K562 (cell line): Measurements from ENCODE around the gene C17orf75. TPM values are rescaled to one million over a fixed set of nuclear protein-coding genes. Genes with fewer than 3 reads are reported as not detected.
A peak's percentile ranks its signal among the peaks of the same experiment; 100 is the strongest.
"Not testable (repeated sequence)": the region's sequence is repeated elsewhere in the genome, so short reads cannot be mapped to it uniquely, and the experiment has no call there.

Experiments
- ATAC-seq: fragments of 200-7000 bp; cut with Tn5 transposase; 3 replicates; pipeline ENCODE4 v1.9.1; 2020; ENCODE audit warnings: moderate library complexity
- BruUV-seq: library from RNA; stranded (reverse); fragments of 400-500 nt; replicated peaks from 2 replicates; lab custom pipeline; 2021; lab: Mats Ljungman, UMichigan
- CTCF ChIA-PET: fragments of 300-600 bp; formaldehyde crosslinking; extraction: SDS; loops from one replicate; lab custom pipeline; 2021; ENCODE audit warnings: low intra/inter-chr PET ratio; lab: Yijun Ruan, JAX
- POLR2A ChIA-PET: fragments of 300-600, 350-650 bp; sonication (Branson Sonifier 250); formaldehyde crosslinking; extraction: SDS; loops from one replicate; lab custom pipeline; 2021; ENCODE audit warnings: antibody characterized with exemption, inconsistent platforms; lab: Yijun Ruan, JAX
- DNase-seq, 4 experiments: peaks; one replicate each; pipeline versions ENCODE4 v3.0.0 to v3.0.0-alpha.2; 2011 to 2018; ENCODE audit warnings: low spot score in 3 of 4, mixed read lengths in 3 of 4; ENCODE audit errors: extremely low read depth in 1 of 4
- FAIRE-seq: peaks from 2 replicates; lab custom pipeline; 2011; peaks lifted over from hg19 to GRCh38; lab: Jason Lieb, UNC
- H2AFZ ChIP-seq: 2 replicates; pipeline ENCODE4 v1.6.0; 2011; ENCODE audit warnings: low read depth, low read length, control low read depth, inconsistent platforms
- H3K27ac ChIP-seq: fragments of 200-600 bp; 3 replicates; pipeline ENCODE4 v1.8.0; 2011; ENCODE audit warnings: low read depth, mild to moderate bottlenecking, control low read depth, inconsistent platforms, low read length, moderate library complexity, mixed read lengths; ENCODE audit errors: extremely low read depth
- H3K27me3 ChIP-seq, 2 experiments: fragments of 300-600 bp in 1 of 2; 2 replicates in 1 of 2; 3 replicates in 1 of 2; pipeline versions ENCODE4 v1.6.0 to v1.8.0; 2011; ENCODE audit warnings: inconsistent platforms in 2 of 2, low read length in 2 of 2, mild to moderate bottlenecking in 1 of 2, mixed read lengths in 1 of 2, moderate library complexity in 1 of 2; ENCODE audit not compliant: control insufficient read depth in 2 of 2, insufficient read depth in 2 of 2
- H3K36me3 ChIP-seq: fragments of 300-600 bp; 3 replicates; pipeline ENCODE4 v1.8.0; 2011; ENCODE audit warnings: mild to moderate bottlenecking, low read length, inconsistent platforms; ENCODE audit not compliant: control insufficient read depth, insufficient read depth
- H3K4me1 ChIP-seq, 2 experiments: fragments of 200-600 bp in 1 of 2; replicated peaks in 1 of 2; 2 replicates in 1 of 2; 3 replicates in 1 of 2; pipeline versions ENCODE4 v1.5.1 to v1.8.0; 2011; ENCODE audit warnings: inconsistent platforms in 2 of 2, low read length in 2 of 2, mild to moderate bottlenecking in 1 of 2, mixed read lengths in 1 of 2, moderate library complexity in 1 of 2; ENCODE audit not compliant: control insufficient read depth in 2 of 2, insufficient read depth in 2 of 2
- H3K4me2 ChIP-seq: 2 replicates; pipeline ENCODE4 v1.6.1; 2011; ENCODE audit warnings: low read length, control low read depth, inconsistent platforms, mixed read lengths; ENCODE audit not compliant: insufficient read depth
- H3K4me3 ChIP-seq: fragments of 200-600 bp; sonication (generic), shearing (Covaris generic); 2 replicates; pipeline ENCODE4 v1.5.1; 2016; ENCODE audit warnings: control low read depth, inconsistent platforms
- H3K79me2 ChIP-seq: fragments of 200-600 bp; 3 replicates; pipeline ENCODE4 v1.8.0; 2011; ENCODE audit warnings: low read length, inconsistent platforms; ENCODE audit not compliant: control insufficient read depth, insufficient read depth
- H3K9ac ChIP-seq, 2 experiments: 2 replicates each; pipeline versions ENCODE4 v1.6.0 to v1.6.1; 2011; ENCODE audit warnings: low read depth in 2 of 2, low read length in 2 of 2, control low read depth in 1 of 2, inconsistent platforms in 1 of 2, mild to moderate bottlenecking in 1 of 2, mixed read lengths in 1 of 2; ENCODE audit not compliant: insufficient read depth in 1 of 2
- H3K9me1 ChIP-seq: one replicate; pipeline ENCODE4 v1.6.0; 2011; ENCODE audit warnings: inconsistent platforms, mild to moderate bottlenecking, low read length, moderate library complexity; ENCODE audit not compliant: control insufficient read depth, insufficient read depth
- H3K9me3 ChIP-seq: replicated peaks from 2 replicates; pipeline ENCODE4 v1.5.1; 2011; ENCODE audit warnings: low read depth, low read length, inconsistent platforms; ENCODE audit not compliant: control insufficient read depth, insufficient read depth
- H4K20me1 ChIP-seq: replicated peaks from 2 replicates; pipeline ENCODE4 v1.6.1; 2011; ENCODE audit warnings: low read length, inconsistent platforms, mixed read lengths; ENCODE audit not compliant: control insufficient read depth, insufficient read depth
- ETS2 ChIP-seq: IDR thresholded peaks from 2 replicates; pipeline ENCODE4 v1.6.1; 2016; ENCODE audit warnings: borderline replicate concordance, missing genetic modification characterization, mild to moderate bottlenecking, moderate library complexity, missing compliant biosample characterization; ENCODE audit not compliant: poor library complexity, severe bottlenecking
- ETV1 ChIP-seq: fragments of 450-650 bp; conservative IDR thresholded peaks from 2 replicates; pipeline ENCODE4 v1.6.1; 2016; ENCODE audit warnings: missing genetic modification characterization, control low read depth, low read depth, missing compliant biosample characterization
- FIP1L1 ChIP-seq: fragments of 200-400 bp; formaldehyde crosslinking; IDR thresholded peaks from 2 replicates; pipeline ENCODE4 v1.6.1; 2018; ENCODE audit warnings: mild to moderate bottlenecking, low read depth, low read length; ENCODE audit not compliant: poor library complexity, severe bottlenecking
- FOXK2 ChIP-seq, 2 experiments: fragments of 450-650 bp; IDR thresholded peaks in 1 of 2; conservative IDR thresholded peaks in 1 of 2; 2 replicates each; pipeline ENCODE4 v1.6.1; 2016; ENCODE audit warnings: low read depth in 2 of 2, mild to moderate bottlenecking in 1 of 2
- FOXP1 ChIP-seq: sonication (generic); formaldehyde crosslinking; IDR thresholded peaks from 2 replicates; pipeline ENCODE4 v1.8.0; 2022; ENCODE audit warnings: mild to moderate bottlenecking, missing genetic modification reagents
- NFE2 ChIP-seq: IDR thresholded peaks from 2 replicates; pipeline ENCODE4 v1.6.1; 2014; ENCODE audit warnings: antibody characterized with exemption, low read depth
- NR1H2 ChIP-seq: sonication (generic); formaldehyde crosslinking; IDR thresholded peaks from 2 replicates; pipeline ENCODE4 v1.4.0; 2020; ENCODE audit warnings: mild to moderate bottlenecking, missing genetic modification reagents
- NR3C1 ChIP-seq: sonication (generic); formaldehyde crosslinking; IDR thresholded peaks from 2 replicates; pipeline ENCODE4 v1.8.1; 2022; ENCODE audit warnings: missing genetic modification reagents
- RFX1 ChIP-seq: fragments of 450-650 bp; IDR thresholded peaks from 2 replicates; pipeline ENCODE4 v1.6.1; 2016; ENCODE audit warnings: mild to moderate bottlenecking, moderate library complexity
- RUNX1 ChIP-seq: sonication (generic); IDR thresholded peaks from 2 replicates; pipeline ENCODE4 v1.6.1; 2016; ENCODE audit warnings: antibody characterized with exemption, low read depth
- SREBF2 ChIP-seq: sonication (generic); formaldehyde crosslinking; IDR thresholded peaks from 2 replicates; pipeline ENCODE4 v1.4.0; 2020; ENCODE audit warnings: mild to moderate bottlenecking, missing genetic modification reagents
- ZBTB9 ChIP-seq: fragments of 450-650 bp; formaldehyde crosslinking; IDR thresholded peaks from 2 replicates; pipeline ENCODE4 v1.4.0; 2020; ENCODE audit warnings: mild to moderate bottlenecking, moderate library complexity
- ZNF408 ChIP-seq: fragments of 250-450 bp; sonication (Bioruptor Pico); IDR thresholded peaks from 2 replicates; pipeline ENCODE4 v1.4.0; 2020; ENCODE audit warnings: low read depth, mild to moderate bottlenecking, moderate library complexity
- ZNF644 ChIP-seq: fragments of 200-800 bp; sonication (Bioruptor generic); IDR thresholded peaks from 2 replicates; pipeline ENCODE4 v1.6.1; 2016; ENCODE audit warnings: low read depth, missing genetic modification characterization, missing compliant biosample characterization
- WGBS: fragments of 100-300 bp; shearing (Covaris generic); methylation state at CpG from one replicate; pipeline ENCODE4 v1.1.6; 2016; ENCODE audit warnings: low coverage, mixed read lengths; ENCODE audit not compliant: insufficient coverage; ENCODE audit errors: missing lambda C conversion rate; 5-methylcytosine and 5-hydroxymethylcytosine counted together
- in situ Hi-C: fragments of 300-500 bp; cut with MboI; formaldehyde crosslinking; loops from 4 replicates; pipeline ENCODE4 v1.15.0; 2018; ENCODE audit warnings: inconsistent platforms, mixed read lengths
- intact Hi-C: fragments of 100-400 bp; cut with micrococcal nuclease; formaldehyde crosslinking; loops from 2 replicates; pipeline ENCODE4 v1.14.2; 2022
- polyA plus RNA-seq, 8 experiments: library from polyadenylated mRNA; depleted of rRNA in 4 of 8; stranded (reverse) in 5 of 8; unstranded in 3 of 8; fragments of >200 nt; fragmentation: Nextera tagmentation in 2 of 8; fragmentation: Illumina TruSeq in 1 of 8; extraction: Ambion mirVana in 2 of 8; extraction: Trizol in 1 of 8; gene quantifications; 2 replicates each; pipeline versions ENCODE4 v1.2.1 to v1.2.3, GENCODE V29; 2011 to 2014; ENCODE audit warnings: inconsistent platforms in 1 of 8, missing spikeins in 1 of 8
- total RNA-seq, 7 experiments: library from RNA; depleted of rRNA in 6 of 7; stranded (reverse); fragments of >200 nt in 6 of 7; fragmentation: Illumina TruSeq in 2 of 7; extraction: Trizol in 2 of 7; gene quantifications; 2 replicates each; pipeline versions ENCODE4 v1.2.1 to v1.2.3, GENCODE V29; 2011 to 2021; ENCODE audit warnings: low replicate concordance in 1 of 7

C17orf75 gene
- total and polyA plus RNA-seq, 9 of the 15 experiments (the other 6 are each of a cell fraction or from before 2014, with no cell fraction given), result 15.5 to 55.7 (median 18.5) TPM

- in situ Hi-C loops (no loop called here), intact Hi-C loops (no loop called here)
- WGBS, result 54% methylated on average over 11 of the region's 15 CpGs
- no peaks in the 10 kb centered on the region for H3K36me3 ChIP-seq
- POLR2A ChIA-PET, result interaction anchor here (0.6 to 1.4 kb wide), 3 partner anchors 8 to 28 kb away, joined by 3 to 5 read pairs (median 4); no protein-coding TSS in a partner anchor
- H2AFZ ChIP-seq, result no peak overlapping the region
- no peak overlapping the region for H3K4me2 ChIP-seq
- H3K4me1 ChIP-seq, result peaks cover 0 to 4% of the 10 kb centered on the region in 2 experiments; a peak in 2 of 5 replicates
- H3K9ac ChIP-seq, result peak overlapping the region in 1 of 2 experiments; percentile 59; a peak in 2 of 4 replicates
- H3K4me3 ChIP-seq, result no peak overlapping the region
- BruUV-seq, result no TSS peak
- no peak for DNase-seq
- CTCF ChIA-PET, result interaction anchor here (3.3 kb wide), 1 partner anchor 68 kb away, joined by 30 read pairs; no protein-coding TSS in a partner anchor
- H3K9me1 ChIP-seq, result no peaks in the 10 kb centered on the region
- H4K20me1 ChIP-seq, result no peaks in the 10 kb centered on the region
- TF ChIP-seq FOXK2 (conservative IDR thresholded peaks at IDR 0.05 in 1 of 2, IDR thresholded peaks at IDR 0.05 in 1 of 2; ENCODE audit: low read depth in 2 of 2) (no peak), RUNX1 (no peak), ZNF644 (tag) (no peak), SREBF2 (CRISPR knock-in tag) (no peak), FIP1L1 (no peak), ZNF408 (CRISPR knock-in tag) (no peak), ETS2 (tag) (no peak), NR3C1 (CRISPR knock-in tag) (no peak), FOXP1 (no peak), NR1H2 (CRISPR knock-in tag) (no peak), NFE2 (no peak), ETV1 (tag) (no peak), RFX1 (no peak), ZBTB9 (CRISPR knock-in tag) (no peak)
- TF ChIP-seq, all 486 proteins: peak for 0
- H3K27me3 ChIP-seq, result peaks cover 4% of the 10 kb centered on the region in 2 experiments; a peak in 3 of 5 replicates
- no peak for FAIRE-seq
- ATAC-seq, result no peak
- H3K27ac ChIP-seq, result no peak overlapping the region
- H3K79me2 ChIP-seq, result no peaks in the 10 kb centered on the region
- no peaks in the 10 kb centered on the region for H3K9me3 ChIP-seq
These were observed 21.1 kb downstream of the C17orf75 start for GRCh38 chr17:32320847-32321246.

- H3K4me3 ChIP-seq, result not testable (repeated sequence)
These were observed 21.9 kb downstream of the C17orf75 start for GRCh38 chr17:32320080-32320479.

More at GRCh38 chr17:32320080-32320479, 21.9 kb downstream of the C17orf75 start:
- H3K9me3 ChIP-seq, FAIRE-seq, H3K4me1 ChIP-seq, H3K79me2 ChIP-seq, H3K4me2 ChIP-seq, H4K20me1 ChIP-seq, DNase-seq, H3K9ac ChIP-seq, BruUV-seq, ATAC-seq, H2AFZ ChIP-seq, H3K9me1 ChIP-seq, H3K27ac ChIP-seq, intact Hi-C loops, in situ Hi-C loops, H3K36me3 ChIP-seq: not testable (repeated sequence)
- H3K27me3 ChIP-seq, result peaks cover 10 to 11% of the 10 kb centered on the region in 2 experiments; a peak in 4 of 5 replicates
- ChIA-PET CTCF (interaction anchor here (3.3 kb wide), 1 partner anchor 67 kb away, joined by 30 read pairs; no protein-coding TSS in a partner anchor), POLR2A (interaction anchor here (1.4 kb wide), 1 partner anchor 13 kb away, joined by 5 read pairs; no protein-coding TSS in a partner anchor)
- 72% methylated on average over 4 of the region's 6 CpGs for WGBS
